Activated naive CD8-positive, alpha-beta T cell treated with anti-CD3 and anti-CD28 coated beads, Interleukin-2, amount 50 U/mL, for 16 hours (primary cell): ENCODE data around the gene MMAB.
A peak's percentile ranks its signal among the peaks of the same experiment; 100 is the strongest.
"Not testable (repeated sequence)": the region's sequence is repeated elsewhere in the genome, so short reads cannot be mapped to it uniquely, and the experiment has no call there.

Experiments used
- DNase-seq: peaks from one replicate; pipeline ENCODE4 v3.0.0-alpha.2; 2020; ENCODE audit warnings: low read depth, low spot score

The MMAB gene

DNA sequence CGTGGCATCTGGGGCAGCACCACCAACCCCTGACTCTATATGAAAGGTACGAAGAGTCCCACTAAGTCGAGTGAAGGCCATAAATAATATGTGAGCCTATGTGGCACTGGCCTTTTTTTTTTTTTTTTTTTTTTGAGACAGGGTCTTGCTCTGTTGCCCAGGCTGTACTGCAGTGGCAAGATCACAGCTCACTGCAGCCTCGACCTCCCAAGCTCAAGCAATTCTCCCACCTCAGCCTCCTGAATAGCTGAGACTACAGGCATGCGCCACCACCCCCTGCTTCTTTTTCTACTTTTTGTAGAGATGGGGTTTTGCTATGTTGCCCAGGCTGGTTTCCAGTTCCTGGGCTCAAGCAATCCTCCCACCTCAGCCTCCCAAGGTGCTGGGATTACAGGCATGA lies 28.8 kb upstream of the MMAB start:
- DNase-seq, result not testable (repeated sequence)

DNA sequence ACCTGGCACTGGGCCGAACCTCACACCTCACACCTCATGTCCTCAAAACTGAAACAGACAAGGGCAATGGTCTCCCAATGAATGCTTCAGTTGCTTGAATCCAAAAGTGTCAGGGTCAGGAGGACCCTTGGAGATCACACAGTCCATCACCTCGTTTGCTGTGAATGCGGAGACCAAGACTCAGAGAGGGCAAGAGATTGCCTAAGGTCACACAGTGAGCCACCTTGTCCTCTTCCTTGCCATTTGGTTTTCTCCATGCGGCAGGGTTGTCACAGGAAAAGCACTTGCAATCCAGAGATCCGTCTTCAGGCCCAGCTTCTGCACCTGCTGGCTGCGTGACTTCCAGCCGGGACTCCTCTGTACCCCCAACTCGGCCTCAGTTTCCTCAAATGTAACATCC lies 28.3 kb upstream of the MMAB start:
- DNase-seq, result no peak

DNA sequence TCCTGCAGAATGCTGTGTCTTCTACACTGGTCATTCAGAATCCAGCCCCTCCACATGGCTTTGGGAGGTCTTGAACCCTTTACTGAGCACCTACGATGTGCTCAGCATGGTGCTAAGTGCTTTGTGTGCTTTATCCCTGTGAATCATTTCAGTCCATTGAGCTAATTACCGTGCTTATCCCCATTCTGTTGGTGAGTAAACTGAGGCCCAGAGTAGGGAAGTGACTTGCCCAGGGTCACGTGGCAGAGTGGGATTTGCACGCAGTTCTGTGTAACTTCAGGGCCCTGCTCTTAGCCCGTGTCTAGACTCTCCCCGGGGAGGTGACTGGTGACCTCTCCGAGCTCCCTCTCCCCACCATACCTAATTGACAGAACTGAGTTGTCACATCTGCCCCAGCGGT lies 27.7 kb upstream of the MMAB start:
- no peak for DNase-seq

GRCh38 chr12:109600481-109600880 lies 27.2 kb upstream of the MMAB start:
- DNase-seq, result no peak

DNA sequence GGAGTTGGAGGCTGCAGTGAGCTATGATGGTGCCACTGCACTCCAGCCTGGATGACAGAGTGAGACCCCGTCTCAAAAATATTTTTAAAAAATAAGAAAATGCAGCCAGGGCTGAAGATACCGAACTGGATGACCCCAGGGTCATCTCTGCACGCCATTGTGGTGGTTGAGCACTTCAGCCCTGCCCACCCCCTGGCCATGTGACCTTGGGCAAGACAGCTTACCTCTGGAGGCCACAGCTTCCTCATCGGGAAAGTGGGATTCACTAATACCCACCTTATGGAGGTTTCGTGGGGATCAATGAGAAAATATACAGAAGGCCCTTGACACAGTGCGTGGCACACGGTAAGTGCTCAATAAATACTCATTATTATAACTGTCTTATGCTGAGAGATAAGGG lies 25.8 kb upstream of the MMAB start:
- no peak for DNase-seq

GRCh38 chr12:109598428-109598854 lies 25.1 kb upstream of the MMAB start:
- no peak for DNase-seq

GRCh38 chr12:109597795-109598427 lies 24.6 kb upstream of the MMAB start:
- DNase-seq, result peak; percentile 35

DNA sequence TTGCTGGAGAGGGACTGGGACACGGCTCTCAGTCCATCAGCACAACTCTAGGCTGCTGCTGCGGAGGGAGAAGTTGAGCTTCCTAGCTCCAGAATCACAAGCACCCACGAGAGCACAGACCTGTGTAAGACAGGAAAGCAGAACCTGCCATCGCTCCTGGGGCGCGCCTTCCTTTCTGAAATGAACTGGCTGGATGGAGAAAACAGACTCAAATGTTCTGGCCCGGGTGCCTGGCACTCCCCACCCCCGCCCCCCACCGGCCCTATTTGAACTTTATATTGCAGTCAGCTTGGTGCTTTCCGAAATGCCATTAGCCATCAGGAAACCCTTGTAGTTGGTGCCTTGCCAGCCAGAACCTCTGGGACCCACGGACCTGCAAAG lies 24.1 kb upstream of the MMAB start:
- no peak for DNase-seq

GRCh38 chr12:109596418-109597244 lies 23.3 kb upstream of the MMAB start:
- no peak for DNase-seq

- no peak for DNase-seq
These were observed 22.1 kb upstream of the MMAB start for GRCh38 chr12:109595321-109595902.

GRCh38 chr12:109594556-109595317 lies 21.4 kb upstream of the MMAB start:
- no peak for DNase-seq

GRCh38 chr12:109592905-109593272 lies 19.6 kb upstream of the MMAB start:
- no peak for DNase-seq

DNA sequence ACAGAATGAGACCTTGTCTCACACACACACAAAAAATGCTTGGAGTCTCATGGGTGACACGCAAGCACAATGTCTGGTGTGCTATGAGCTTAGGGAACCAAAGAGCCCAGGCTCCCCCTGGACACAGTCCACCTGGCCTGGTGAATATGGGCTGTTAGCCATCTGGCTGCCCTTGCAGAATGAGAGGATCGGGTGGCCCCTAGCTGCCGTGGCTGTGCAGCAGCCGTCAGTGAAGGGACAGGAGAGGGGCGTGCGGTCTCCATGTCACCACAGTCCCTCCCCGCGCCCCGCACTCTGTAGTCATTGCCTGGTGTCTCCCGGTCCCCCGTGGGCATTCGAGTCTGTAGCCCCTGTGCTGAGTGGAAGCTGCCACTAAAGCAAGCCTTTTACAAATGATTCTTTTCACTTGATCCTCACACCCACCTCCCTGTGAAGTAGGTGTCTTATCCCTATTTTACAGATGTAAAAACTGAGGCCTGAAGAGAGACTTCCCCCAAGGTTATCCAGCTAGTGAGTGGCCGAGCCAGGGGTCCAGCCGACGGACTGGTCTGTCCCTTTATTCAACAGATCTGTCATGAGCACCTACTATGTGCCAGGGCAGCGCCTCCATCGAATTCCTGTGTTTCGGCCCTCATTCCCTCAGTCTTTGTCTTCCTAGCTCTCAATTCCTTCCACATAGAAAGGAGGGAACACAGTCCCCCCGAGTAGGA lies 19.0 kb upstream of the MMAB start:
- no peak for DNase-seq

GRCh38 chr12:109591041-109591440 lies 17.7 kb upstream of the MMAB start:
- no peak for DNase-seq

DNA sequence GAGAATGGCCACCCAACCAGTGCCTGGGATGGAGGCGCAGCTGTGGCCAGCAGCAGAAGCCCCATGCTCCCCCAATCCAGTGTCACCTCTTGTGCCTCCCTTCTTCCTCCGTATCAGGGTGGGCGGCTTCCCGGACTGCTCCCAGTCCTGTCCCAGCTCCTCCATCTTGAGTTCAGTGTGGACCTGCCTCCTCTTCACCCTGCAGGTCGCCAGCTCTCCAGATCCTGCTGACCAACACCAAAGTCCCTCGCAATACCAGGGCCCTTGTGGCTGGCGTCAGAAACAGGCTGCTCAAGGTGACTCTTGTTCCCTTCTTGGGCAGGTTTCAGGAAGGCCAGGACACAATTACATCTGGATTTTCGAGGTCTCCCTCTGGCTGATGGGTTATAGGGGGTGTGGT lies 17.3 kb upstream of the MMAB start:
- no peak for DNase-seq

DNA sequence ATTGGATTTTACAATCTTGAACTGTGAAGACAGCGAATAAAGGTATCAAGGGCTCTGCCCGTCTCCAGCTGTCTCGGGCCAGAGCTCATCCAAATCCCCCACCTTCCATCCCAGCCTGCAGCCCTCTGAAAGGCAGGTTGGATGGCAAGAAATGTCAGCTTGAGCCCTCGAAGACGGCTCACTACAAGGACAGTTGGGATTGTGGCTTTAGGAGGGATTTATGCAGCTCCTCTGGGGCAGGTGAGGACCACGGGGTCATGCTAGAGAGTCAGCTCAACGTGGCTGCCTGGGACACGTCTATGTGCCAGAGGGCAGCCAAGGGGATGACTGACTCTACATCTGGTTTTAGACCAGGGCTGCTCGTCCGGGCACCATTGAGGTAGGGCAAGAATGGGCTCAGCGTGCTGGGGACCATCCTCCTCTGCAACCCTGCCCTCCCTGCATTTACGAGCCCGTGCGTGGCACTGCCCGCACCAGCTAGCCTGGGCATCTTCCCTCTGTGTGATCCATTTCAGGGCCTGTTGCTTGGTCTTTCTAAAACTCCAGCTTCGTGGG lies 16.5 kb upstream of the MMAB start:
- DNase-seq, result no peak

DNA sequence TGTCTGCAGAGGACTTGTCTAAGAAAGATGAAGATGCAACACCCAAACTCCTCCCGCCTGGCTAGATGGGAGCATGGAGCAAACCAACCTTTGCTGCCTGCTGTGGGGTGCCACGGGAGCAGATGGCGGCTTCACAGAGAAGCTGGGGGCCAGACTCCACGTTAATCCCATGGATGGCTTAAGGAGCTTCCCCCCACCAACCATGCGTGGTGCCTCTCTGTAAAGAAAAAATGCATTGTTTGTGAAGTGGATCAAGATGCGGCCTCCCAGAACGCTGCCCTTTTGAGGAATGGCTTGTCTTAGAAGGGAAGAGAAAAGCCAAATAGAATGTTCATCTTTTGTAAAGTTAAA lies 15.9 kb upstream of the MMAB start:
- no peak for DNase-seq

DNA sequence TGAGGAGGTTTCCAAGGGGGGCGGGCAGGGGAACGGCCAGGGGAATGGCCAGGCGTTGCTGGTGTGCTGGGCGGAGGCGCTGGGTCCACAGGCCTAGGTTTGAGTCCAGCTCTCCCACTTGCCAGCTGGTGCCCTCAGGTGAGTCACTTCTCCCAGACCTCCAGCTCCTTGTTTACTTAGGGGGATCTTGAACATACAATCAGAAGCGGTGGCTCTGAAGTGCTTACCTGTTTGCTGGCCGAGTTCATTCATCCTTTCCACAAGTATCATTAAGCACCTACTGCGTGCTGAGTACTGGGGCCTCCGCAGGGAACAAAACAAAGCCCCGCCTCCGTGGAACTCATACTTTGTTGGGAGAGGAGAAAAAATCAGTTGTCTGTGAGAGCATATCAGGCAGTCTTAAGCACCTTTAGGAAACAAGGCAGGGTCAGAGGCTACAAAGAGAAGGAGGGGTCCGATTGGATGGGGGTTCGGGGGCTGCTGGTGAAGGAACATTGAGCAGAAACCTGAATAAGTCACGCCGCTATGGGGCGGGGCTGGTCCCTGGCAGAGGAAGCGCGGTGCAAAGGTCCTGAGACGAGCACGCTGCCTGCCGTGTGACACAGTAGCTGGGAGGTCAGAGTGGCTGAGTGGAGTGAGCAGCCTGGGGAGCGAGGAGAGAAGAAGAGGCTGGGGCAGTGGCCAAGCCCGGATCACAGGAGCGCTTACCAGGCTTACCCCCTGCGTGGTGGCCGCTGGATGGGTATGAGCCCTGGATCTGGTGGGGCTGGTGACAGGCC lies 15.3 kb upstream of the MMAB start:
- no peak for DNase-seq

GRCh38 chr12:109587921-109588320 lies 14.6 kb upstream of the MMAB start:
- no peak for DNase-seq

GRCh38 chr12:109586385-109587296 lies 13.3 kb upstream of the MMAB start:
- no peak for DNase-seq
